Measurements from ENCODE around the gene CUL7.
"Not testable (repeated sequence)": the region's sequence is repeated elsewhere in the genome, so short reads cannot be mapped to it uniquely, and the experiment has no call there.

CUL7 gene

DNA sequence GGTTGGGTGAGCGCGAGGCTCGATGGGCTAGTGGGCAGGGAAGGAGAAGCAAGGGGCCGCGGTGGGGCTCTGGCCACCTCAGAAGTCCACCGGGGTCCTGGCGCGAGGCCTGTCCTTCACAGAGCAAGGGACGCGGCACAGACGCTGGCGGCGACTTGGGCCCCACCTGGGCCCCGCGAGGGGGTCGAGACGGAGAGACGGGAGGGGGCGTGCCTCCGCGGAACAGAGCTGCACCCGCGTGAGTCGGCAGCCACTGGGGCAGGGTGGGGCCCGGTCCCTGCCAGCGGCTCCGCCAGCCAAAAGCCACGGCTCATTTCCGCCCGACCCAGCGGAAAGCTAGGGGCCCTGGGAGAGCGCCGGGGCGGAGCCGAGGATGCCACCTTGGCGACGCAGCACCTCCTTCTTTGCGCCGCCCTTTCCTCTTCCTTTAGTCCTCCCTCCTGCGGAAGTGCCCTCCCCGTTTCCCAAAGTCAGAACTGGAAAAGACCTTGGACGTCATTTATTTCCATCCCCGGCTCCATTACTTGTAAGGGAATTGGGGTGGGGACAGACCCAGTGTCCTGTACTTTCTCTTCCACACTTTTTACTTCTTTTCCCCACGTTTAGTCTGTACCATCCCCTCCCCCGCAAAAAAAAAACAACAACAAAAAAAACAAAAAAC is at the start of gene CUL7:
CUL7 (minus strand) TSS at position 307 of the 661 bp plus-strand sequence. CDS start 1,063 bp downstream, outside the sequence.
- DNase-seq, result peak; percentile 78

DNA sequence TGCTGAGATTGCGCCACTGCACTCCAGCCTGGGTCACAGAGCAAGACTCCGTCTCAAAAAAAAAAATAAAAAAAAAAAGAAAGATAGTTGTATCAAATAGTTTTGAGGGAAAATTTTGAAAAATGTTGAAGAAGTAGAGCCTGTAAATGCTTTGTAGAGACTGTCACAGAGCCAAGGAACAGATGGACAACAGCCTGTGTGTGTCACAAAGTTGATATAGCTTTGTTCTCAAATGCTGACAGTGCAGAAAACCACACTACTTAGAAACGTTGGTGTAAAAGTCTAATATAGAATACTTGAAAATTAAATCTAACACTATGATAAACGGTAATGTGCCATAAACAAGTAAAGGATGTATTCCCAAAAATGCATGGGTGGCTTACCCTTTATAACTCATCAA is 47.8 kb upstream of the CUL7 start:
- DNase-seq, result no peak

DNA sequence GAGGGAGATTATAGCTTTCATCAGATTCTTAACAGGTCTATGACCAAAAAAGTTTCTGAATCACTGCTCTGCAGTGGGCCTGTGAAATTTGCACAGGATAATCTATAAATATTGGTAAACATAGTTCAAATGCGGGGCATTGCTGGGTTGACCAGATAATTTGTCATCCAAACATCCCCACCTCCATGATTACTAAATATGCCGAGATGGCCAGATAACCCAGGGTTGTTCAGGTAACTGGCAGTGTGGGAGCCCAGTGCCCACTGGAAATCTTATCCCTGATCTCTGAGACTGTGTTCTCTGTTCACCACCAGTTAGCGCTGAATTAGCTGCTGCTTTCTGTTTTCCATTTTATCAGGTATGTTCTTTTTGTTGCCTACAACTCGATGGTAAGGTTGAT is 43.9 kb upstream of the CUL7 start:
- no peak for DNase-seq

DNA sequence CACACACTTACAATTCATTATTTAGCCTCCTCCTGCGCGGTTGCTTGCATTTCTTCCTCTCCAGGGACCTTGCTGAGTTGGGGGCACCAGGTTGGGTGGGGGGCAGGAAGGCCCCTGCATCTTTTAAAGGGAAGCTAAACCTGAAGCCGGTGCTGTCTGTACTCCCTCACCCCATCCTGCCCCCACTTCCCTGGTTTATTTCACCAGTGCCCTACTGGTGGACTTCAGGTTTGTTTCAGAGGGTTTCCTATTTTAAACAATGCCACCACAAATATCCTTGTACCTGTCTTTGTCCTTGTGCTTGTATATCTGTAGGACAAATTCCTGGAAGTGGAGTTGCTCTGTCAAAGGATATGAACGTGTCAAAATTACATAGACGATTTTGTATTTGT is 43.4 kb upstream of the CUL7 start:
- no peak for DNase-seq

DNA sequence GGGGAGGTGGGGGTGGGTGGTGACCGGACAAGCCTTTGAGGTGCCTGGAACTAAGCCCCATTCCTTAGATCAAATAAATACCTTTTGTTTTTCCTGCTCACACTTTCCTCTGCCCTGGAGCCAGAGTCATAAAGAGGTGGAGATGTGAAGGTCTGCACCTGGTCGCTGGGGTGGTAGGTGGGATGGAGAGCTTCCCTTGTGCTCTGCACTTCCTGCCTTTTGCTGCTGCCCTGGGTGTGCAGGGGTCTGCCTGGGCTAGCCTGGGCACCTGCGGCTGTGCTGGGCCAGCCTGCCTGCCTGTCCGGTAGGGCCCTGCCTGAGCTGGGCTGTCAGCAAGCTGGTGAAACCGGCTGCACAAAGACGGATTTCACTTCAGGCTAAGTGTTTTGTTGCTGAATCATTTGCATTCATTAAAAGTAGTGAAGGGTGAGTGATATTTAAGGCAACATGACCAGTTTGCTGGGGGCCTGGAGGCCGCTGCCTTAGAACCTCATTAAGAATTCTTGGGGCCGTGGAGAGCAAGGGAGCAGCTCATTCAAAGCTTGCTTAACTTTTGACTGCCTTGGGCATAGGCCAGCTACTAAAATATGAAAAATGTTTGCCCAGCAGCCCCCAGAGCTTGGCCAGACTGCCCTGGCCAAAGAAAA is 42.9 kb upstream of the CUL7 start:
- DNase-seq, result no peak

DNA sequence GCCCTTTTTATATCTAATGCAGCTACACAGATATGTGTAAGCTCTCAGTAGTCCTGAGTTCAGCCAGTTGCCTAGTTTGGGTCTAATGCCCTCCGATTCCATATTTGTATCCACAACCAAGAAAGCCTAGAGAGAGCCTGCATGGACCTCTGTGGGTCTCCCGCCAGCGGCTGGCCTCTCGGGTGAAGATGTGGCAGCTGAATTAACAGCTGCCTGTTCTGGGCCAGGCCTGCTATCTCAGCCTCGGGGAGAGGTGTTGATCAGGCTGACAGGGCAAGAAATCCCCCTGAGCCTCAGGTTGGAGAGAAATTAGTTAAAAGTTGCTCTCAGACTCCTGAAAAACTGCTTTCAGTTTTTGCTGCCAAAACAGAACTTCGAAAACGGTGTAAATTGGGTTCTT is 42.3 kb upstream of the CUL7 start:
- no peak for DNase-seq

DNA sequence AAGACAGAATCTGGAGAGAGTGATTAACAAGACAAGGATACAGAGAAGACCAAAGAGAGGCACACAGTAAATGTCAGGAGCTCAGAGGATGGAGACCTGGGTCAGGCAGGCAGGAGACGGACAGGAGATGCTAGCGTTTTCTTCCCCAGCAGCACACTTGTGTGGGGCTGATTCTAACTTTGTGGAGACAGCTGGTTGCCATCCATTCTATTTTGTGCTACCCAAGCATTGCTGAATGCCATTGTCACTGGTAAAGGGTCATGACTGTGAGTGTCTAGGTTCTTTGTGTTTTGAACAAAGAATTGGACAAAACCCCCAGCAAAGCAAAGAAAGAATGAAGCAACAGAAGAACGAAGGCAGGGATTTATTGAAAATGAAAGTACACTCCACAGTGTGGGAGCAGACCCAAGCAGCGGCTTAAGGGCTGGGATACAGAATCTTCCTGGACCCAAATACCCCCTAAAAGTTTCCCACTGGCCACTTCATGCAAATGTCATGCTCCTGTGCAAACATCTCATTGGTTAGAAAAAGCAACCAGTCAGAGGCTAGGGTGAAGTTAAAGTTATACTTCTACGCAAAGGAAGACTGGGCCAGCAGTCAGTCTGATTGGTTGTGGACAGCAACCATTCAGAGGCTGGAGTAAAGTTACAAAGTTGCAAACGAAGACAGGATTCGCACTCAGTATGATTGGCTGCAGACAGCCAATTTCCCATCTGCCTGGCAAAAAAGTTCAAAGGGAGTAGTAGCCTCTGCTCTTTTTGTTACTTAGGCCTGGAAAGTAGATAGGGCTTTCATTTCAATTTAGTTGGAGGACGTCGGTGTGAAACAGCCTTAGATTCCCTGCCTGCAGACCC is 40.0 kb upstream of the CUL7 start:
- DNase-seq, result no peak

DNA sequence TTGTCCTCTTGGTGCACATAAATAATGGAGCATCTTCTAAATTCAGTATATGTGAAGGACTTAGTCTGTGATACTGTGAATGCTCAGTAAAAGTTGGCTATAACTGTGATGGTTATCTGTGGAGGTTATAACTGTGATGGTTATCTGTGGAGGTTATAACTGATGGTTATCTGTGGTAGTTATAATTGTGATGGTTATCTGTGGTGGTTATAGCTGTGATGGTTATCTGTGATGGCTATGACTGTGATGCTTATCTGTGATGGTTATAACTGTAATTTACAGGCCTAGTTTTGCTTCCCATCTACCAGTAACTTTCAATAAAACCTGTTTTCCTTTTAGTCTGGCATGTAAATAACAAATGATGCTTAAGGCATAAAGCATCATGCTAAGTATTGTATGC is 39.0 kb upstream of the CUL7 start:
- DNase-seq, result no peak

DNA sequence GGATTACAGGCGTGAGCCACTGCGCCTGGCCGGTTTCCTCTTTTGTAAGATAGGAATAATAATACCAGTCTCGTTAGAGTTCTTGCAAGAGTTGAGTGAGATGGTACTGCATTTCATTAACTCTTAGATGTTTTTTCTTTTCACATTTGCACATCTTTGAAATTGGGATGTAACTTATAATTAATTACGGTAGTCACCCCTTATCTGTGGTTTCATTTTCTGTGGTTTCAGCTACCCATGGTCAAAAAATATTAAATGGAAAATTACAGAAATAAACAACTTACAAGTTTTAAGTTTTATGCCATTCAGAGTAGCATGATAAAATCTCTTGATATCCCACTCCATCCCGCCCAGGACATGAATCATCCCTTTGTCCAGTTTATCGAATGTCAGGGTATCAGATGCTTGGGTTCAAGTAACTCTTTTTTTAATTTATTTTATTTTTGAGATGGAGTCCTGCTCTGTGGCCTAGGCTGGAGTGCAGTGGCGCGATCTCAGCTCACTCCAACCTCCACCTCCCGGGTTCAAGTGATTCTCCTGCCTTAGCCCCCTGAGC is 37.9 kb upstream of the CUL7 start:
- DNase-seq, result no peak

DNA sequence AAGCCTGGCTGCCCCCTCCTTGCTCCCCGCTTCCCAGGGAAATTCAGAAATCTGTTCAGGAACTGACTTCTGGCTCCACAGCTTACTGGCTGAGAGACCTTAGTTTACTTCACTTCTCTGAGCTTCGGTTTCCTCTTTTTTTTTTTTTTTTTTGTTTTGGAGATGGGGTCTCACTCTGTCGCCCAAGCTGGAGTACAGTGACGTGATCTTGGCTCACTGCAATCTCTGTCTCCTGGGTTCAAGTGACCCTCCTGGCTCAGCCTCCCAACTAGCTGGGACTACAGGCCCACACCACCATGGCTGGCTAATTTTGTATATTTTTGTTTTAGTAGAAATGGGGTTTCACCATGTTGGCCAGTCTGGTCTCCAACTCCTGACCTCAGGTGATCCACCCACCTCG is 37.4 kb upstream of the CUL7 start:
- DNase-seq, result no peak

DNA sequence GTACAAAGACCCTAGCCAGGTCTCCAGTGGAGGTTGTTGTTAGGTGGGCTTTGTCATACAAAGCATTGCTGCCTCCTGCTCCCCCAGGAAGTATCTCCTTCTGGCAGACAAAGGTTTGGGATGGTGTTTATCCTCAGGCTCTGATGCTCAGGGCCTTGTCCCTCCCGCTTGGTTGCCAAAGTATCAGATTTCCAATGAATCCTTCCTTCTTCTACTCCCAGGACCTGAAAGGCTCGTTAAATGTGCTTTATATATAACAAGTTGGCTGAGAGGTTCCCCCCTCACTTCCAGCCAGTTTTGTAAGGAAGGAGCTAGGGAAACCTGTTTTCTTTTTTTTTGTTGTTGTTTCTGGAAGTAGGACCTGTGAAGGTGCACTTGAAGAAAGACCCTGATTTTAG is 36.9 kb upstream of the CUL7 start:
- no peak for DNase-seq

DNA sequence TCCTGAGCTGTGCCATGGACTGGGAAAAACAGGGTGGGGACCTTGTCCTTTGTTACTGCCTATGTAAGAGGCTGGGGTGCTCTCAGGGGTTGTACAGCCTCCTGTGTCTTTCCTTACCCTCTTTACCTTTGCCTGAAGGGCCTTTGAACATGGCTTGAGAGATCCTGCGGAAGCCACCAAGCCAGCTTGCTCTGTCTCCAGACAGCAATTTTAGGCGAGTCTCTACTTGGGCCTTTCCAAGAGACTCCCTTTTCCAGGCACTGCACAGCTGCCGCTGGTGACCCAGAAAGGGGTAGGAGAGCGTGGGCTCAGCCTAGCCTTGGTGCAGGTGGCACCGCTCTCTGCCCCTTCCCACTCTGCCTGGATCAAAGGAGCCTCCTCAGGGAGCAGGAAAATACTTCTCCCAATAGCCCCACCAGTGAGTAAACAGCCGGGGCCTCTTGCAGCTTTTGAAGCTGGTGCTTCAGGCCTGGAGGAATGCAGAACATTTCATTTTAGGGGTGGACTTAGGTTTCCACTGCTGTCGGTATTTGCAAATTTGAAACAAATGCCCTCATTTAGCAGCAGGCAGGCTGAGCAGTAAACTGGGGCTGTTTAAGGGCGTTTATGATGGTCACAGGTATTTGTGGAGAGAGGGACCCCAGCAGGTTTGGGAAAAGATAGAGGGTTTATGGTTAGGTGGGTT is 36.4 kb upstream of the CUL7 start:
- DNase-seq, result no peak

DNA sequence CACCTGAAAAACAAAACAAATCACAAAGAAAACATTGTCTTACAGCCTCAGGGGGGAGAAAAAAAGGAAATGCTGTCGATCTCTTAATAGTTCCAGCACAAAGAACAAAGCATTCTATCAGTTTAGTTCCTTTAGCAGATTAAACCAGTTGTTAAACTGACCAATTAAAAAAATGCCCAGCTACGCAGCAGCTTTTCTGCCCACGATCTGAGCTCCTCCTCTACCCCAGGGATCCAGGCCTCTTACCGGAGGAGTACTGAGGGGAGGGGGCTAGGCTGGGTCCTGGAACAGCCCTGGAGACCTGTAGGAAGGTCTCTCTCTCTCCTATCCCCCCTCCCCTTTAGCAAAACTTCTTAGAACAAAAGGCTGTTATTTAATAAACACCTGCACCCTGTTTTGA is 35.8 kb upstream of the CUL7 start:
- no peak for DNase-seq

DNA sequence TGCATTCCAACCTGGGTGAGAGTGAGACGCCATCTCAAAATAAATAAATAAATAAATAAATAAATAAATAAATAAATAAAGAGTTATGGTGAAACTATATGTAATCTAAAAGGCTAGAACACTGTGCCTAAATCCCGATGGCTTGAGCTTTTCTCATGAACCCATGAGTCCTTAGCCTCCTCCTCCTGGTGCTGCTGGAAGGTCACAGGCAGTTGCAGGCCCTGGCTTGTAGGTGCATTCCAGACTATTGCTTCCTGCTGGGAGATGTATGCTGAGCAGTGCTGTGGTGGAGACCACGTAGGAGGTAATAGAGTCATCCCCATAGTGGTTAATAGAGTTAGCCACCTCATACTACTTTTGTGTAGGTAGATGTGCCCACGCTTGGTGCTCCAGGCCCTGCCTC is 35.0 kb upstream of the CUL7 start:
- DNase-seq, result no peak

DNA sequence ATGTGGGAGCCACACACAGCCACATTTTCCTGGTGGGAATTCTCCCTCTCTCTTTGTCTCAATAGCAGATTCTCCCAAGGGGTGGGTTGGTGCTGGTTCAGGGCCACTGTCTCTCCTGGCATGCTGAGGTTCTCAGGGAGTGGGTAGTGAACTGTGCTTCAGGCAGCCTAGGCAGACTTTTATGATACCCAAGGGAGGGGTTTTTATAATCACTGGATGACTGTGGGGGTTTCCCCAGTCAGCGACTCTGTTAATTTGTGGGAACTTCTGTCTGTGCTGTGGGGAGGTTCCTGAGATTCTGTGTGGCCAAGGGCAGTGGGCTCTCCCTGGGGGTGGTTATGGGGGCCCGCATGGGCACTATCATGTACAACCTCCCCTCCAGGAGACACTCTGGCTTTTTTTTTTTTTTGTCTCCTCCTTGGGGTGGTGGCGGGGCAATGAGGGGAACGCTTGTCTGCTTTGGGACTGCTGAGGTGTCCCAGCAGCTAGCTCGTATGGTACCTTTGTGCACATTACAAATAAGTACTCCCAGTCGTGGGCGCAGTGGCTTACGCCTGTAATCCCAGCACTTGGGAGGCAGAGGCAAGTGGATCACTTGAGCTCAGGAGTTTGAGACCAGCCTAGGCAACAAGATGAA is 32.5 kb upstream of the CUL7 start:
- DNase-seq, result no peak

DNA sequence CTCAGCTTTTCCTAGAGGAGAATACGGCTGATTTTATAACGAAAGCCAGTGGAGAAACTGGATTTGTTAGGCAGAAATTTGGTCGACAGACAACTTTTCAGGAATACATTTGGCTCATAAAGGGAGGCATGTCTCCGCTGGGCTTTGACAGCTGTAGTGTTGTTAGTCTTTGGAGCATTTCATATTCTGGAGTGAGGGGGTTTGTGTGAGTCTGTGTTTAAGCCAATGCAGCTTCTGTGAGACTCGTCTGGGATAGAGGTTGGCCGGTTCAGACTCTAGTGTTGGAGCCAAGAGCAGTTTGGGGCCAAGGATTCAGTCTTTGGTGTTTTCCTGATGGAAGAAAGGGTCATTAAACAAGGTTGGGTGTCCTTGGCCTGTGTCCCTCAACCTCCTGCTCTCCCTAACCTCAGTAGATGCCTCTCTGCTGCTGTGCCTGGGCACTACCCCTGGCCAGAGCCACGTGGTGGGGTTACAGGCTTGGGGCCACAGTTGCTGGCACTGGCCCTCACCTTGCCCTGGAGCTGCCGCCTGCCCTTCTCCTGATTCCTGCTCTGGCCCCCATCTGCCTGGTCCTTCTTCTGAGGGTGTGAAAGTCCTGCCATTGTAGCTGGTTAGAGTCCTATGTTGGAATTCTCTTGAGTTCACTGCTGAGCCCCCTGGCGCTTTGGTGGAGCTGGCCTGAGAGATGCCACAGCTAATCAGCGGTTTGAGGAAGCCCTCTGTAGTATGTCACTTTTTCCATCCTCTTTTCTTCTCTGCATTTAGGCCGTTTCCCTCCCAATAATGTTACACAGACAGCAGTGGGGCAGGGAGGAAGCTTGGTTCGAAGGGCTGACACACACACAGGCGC is 29.4 kb upstream of the CUL7 start:
- DNase-seq, result no peak

DNA sequence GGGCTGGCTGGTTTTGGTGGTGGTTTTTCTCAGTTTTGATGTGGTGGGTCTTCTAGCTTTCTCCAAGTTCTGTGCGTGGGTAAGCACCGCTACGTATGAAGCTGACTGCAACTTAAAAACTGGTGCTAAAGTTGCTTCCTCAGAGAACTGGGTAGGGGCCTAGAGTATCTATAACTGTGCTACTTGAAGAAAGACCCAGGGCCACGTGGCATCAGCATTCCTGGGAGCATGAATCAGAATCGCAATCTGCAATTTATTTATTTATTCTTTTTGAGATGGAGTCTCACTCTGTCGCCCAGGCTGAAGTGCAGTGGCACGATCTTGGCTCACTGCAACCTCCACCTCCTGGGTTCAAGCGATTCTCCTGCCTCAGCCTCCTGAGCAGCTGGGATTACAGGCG is 28.3 kb upstream of the CUL7 start:
- DNase-seq, result not testable (repeated sequence)

DNA sequence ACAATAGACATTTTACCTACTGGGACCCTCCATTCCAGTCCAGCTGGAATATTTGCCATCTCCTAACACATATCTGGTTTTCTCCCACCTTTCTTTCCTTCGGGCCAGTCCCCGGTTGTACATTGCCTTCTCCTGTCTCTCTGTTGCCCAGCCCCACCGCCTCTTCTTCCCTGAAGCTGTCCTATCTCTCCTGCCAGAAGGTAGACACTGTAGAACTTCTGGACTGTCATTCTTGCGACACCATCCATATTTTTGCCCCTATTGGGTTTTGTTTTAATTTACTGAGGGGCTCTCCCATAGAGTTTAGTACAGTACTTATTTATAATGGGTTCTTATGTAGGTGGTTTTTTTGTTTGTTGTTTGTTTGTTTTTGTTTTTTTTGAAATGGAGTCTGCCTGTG is 27.4 kb upstream of the CUL7 start:
- no peak for DNase-seq

DNA sequence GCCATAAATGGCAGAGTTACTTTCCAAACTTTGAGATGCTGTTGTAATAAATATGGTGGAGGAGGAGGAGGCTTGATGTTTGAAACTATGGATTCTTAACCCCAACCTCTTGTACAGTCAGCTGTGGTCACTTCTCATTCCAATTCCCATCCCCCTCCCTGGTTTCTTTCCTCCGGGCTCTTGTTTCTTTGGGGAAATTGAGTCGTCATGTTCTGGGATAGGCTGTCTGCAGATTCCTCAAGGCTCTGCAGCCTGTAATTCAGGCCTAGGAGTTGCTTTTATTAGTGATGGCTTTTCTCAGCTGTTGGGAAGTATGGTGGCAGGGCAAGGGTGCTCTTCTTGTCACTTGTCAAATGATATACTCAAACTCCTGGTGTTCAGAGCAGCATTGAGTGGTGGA is 25.0 kb upstream of the CUL7 start:
- no peak for DNase-seq

DNA sequence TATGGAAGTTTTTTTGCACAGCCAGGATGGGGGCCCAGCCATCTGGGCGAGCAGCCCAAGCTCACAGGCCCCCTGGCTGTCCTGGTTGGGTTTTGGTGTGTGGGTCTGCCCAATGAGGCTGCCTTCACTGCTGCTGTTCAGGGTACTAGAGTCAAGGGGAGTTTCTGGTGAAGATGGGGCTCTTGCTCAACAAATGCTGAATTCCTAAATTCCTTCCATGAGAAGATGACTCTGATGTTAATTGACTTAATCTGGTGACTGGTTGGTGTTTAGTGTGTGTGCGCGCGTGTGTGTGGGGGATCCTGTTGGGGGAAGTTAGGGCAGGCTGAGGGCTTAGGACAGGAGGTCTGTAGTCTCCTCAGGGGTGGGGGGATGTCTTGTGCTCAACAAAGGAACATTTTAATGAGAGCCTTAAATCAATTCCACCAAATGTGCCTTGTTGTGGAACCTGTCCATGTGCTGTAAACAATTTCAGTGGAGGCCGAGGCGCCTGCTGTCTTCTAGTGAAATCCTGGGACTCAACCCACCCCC is 24.4 kb upstream of the CUL7 start:
- DNase-seq, result no peak

DNA sequence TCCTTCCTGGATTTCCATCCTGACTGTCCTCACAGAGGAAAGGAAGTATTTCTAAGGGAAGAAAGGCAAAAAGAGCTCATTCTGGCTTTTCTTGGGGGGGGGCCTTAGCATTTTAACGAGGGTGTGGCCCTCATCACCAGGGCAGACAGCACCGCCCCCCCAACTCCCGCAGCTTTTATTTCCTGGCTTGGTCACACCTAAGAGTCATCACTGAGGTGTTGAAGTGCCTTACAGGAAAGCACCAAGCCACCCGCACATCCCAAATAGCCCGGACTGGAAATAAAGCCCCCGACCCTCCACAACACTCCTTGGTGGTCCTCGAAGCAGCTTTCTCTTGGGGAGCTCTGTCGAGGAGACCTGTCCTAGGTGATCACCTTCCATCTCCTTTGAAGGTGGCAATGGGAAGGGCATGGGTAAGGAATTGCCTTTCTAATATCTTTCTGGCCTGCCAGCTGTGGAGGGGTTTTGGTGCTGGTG is 23.7 kb upstream of the CUL7 start:
- no peak for DNase-seq

Measured in GOT3 (cell line).